H9 (cell line): ENCODE measurements around the gene CBS. TPM values are rescaled to one million over a fixed set of nuclear protein-coding genes. Genes with fewer than 3 reads are reported as not detected.

Experiments
- DNase-seq: peaks from one replicate; pipeline ENCODE4 v3.0.0-alpha.2; 2017
- H2AFZ ChIP-seq: one replicate; pipeline ENCODE4 v1.6.1; 2013; ENCODE audit warnings: mild to moderate bottlenecking, low read length, control low read depth, moderate library complexity
- H2AK5ac ChIP-seq: 2 replicates; pipeline ENCODE4 v1.6.1; 2013; ENCODE audit warnings: low read length, control low read depth, mixed read lengths; ENCODE audit not compliant: insufficient read length
- H2BK120ac ChIP-seq: one replicate; pipeline ENCODE4 v1.6.1; 2013; ENCODE audit warnings: low read depth, mild to moderate bottlenecking, low read length, control low read depth, inconsistent platforms; ENCODE audit not compliant: poor library complexity, severe bottlenecking
- H2BK12ac ChIP-seq: 2 replicates; pipeline ENCODE4 v1.6.1; 2013; ENCODE audit warnings: low read length, control low read depth, mixed read lengths, low read depth; ENCODE audit not compliant: insufficient read length
- H2BK15ac ChIP-seq: 2 replicates; pipeline ENCODE4 v1.6.1; 2013; ENCODE audit warnings: low read depth, low read length, control low read depth
- H2BK20ac ChIP-seq: one replicate; pipeline ENCODE4 v1.6.1; 2013; ENCODE audit warnings: low read depth, mild to moderate bottlenecking, low read length, control low read depth, inconsistent platforms; ENCODE audit not compliant: poor library complexity, severe bottlenecking
- H2BK5ac ChIP-seq: 2 replicates; pipeline ENCODE4 v1.6.1; 2013; ENCODE audit warnings: low read length, control low read depth, mixed read lengths; ENCODE audit not compliant: insufficient read length
- H3K14ac ChIP-seq: 2 replicates; pipeline ENCODE4 v1.6.1; 2013; ENCODE audit warnings: low read length, control low read depth; ENCODE audit not compliant: insufficient read depth
- H3K18ac ChIP-seq: 2 replicates; pipeline ENCODE4 v1.6.1; 2013; ENCODE audit warnings: low read depth, mild to moderate bottlenecking, mixed read lengths, low read length, control low read depth; ENCODE audit not compliant: insufficient read length
- H3K23ac ChIP-seq: 2 replicates; pipeline ENCODE4 v1.6.1; 2013; ENCODE audit warnings: low read length, control low read depth, mixed read lengths, low read depth; ENCODE audit not compliant: insufficient read length
- H3K23me2 ChIP-seq: 2 replicates; pipeline ENCODE4 v1.6.1; 2013; ENCODE audit warnings: low read depth, mild to moderate bottlenecking, mixed read lengths, low read length, control low read depth; ENCODE audit not compliant: insufficient read length, poor library complexity, severe bottlenecking
- H3K27ac ChIP-seq: 2 replicates; pipeline ENCODE4 v1.5.1; 2013; ENCODE audit warnings: low read length, control low read depth, mixed read lengths, low read depth; ENCODE audit not compliant: insufficient read length
- H3K27me3 ChIP-seq: 2 replicates; pipeline ENCODE4 v1.6.1; 2013; ENCODE audit warnings: low read length, control low read depth, inconsistent platforms; ENCODE audit not compliant: insufficient read depth
- H3K4ac ChIP-seq: 2 replicates; pipeline ENCODE4 v1.6.1; 2013; ENCODE audit warnings: low read depth, mild to moderate bottlenecking, control low read depth, inconsistent platforms, low read length, moderate library complexity
- H3K4me1 ChIP-seq: 2 replicates; pipeline ENCODE4 v1.6.1; 2013; ENCODE audit warnings: low read length, control low read depth, inconsistent platforms; ENCODE audit not compliant: insufficient read depth
- H3K4me2 ChIP-seq: 2 replicates; pipeline ENCODE4 v1.6.1; 2013; ENCODE audit warnings: low read length, control low read depth, mixed read lengths; ENCODE audit not compliant: insufficient read length, insufficient read depth
- H3K56ac ChIP-seq: 2 replicates; pipeline ENCODE4 v1.6.1; 2013; ENCODE audit warnings: low read depth, mild to moderate bottlenecking, mixed read lengths, low read length, control low read depth; ENCODE audit not compliant: insufficient read length
- H3K79me1 ChIP-seq: 2 replicates; pipeline ENCODE4 v1.6.1; 2013; ENCODE audit warnings: low read depth, mild to moderate bottlenecking, moderate library complexity, low read length, control low read depth, inconsistent platforms; ENCODE audit not compliant: insufficient read depth, poor library complexity, severe bottlenecking
- H3K79me2 ChIP-seq: 2 replicates; pipeline ENCODE4 v1.6.1; 2013; ENCODE audit warnings: low read length, control low read depth, inconsistent platforms; ENCODE audit not compliant: insufficient read depth
- H3K9ac ChIP-seq: 2 replicates; pipeline ENCODE4 v1.6.1; 2013; ENCODE audit warnings: low read length, control low read depth, mixed read lengths; ENCODE audit not compliant: insufficient read length; ENCODE audit errors: extremely low read depth
- H3K9me3 ChIP-seq: one replicate; pipeline ENCODE4 v1.6.1; 2013; ENCODE audit warnings: low read depth, low read length, inconsistent platforms; ENCODE audit not compliant: control insufficient read depth
- H3T11ph ChIP-seq: one replicate; pipeline ENCODE4 v1.6.1; 2013; ENCODE audit warnings: mild to moderate bottlenecking, low read length, control low read depth, inconsistent platforms
- H4K20me1 ChIP-seq: one replicate; pipeline ENCODE4 v1.6.1; 2013; ENCODE audit not compliant: control insufficient read depth, insufficient read length, insufficient read depth
- H4K5ac ChIP-seq: 2 replicates; pipeline ENCODE4 v1.6.1; 2013; ENCODE audit warnings: low read depth, mild to moderate bottlenecking, mixed read lengths, low read length, control low read depth; ENCODE audit not compliant: insufficient read length
- H4K8ac ChIP-seq: replicated peaks from 2 replicates; pipeline ENCODE4 v1.6.1; 2013; ENCODE audit warnings: low read length, control low read depth, mixed read lengths, low read depth; ENCODE audit not compliant: insufficient read length
- H4K91ac ChIP-seq: 2 replicates; pipeline ENCODE4 v1.6.1; 2013; ENCODE audit warnings: low read depth, mild to moderate bottlenecking, moderate library complexity, mixed read lengths, low read length, control low read depth; ENCODE audit not compliant: insufficient read length
- H3K27ac Mint-ChIP-seq, 3 experiments: 2 replicates in 2 of 3; 3 replicates in 1 of 3; pipeline ENCODE4 v1.8.0; 2020 to 2021; ENCODE audit warnings: mixed read lengths in 3 of 3, mild to moderate bottlenecking in 1 of 3, moderate library complexity in 1 of 3
- H3K27me3 Mint-ChIP-seq: 2 replicates; pipeline ENCODE4 v1.8.0; 2021; ENCODE audit warnings: low read depth, mild to moderate bottlenecking, moderate library complexity, mixed read lengths
- H3K36me3 Mint-ChIP-seq, 3 experiments: 2 replicates in 2 of 3; 3 replicates in 1 of 3; pipeline ENCODE4 v1.8.0; 2020 to 2021; ENCODE audit warnings: low read depth in 3 of 3, mixed read lengths in 3 of 3; ENCODE audit not compliant: insufficient read depth in 1 of 3
- H3K4me1 Mint-ChIP-seq, 2 experiments: 2 replicates each; pipeline ENCODE4 v1.8.0; 2020; ENCODE audit warnings: mixed read lengths in 2 of 2
- H3K4me3 Mint-ChIP-seq, 2 experiments: 2 replicates in 1 of 2; 3 replicates in 1 of 2; pipeline ENCODE4 v1.8.0; 2020 to 2021; ENCODE audit warnings: mild to moderate bottlenecking in 2 of 2, mixed read lengths in 2 of 2, moderate library complexity in 1 of 2
- H3K9me3 Mint-ChIP-seq, 2 experiments: 2 replicates in 1 of 2; 3 replicates in 1 of 2; pipeline ENCODE4 v1.8.0; 2020; ENCODE audit warnings: mild to moderate bottlenecking in 2 of 2, mixed read lengths in 2 of 2, moderate library complexity in 1 of 2
- WGBS: extraction: QIAGEN DNeasy Blood & Tissue Kit; methylation state at CpG from one replicate; pipeline ENCODE4 v1.1.7; 2013; ENCODE audit warnings: missing lambda C conversion rate, low lambda C conversion rate, mixed read lengths; ENCODE audit not compliant: insufficient read length; ENCODE audit errors: extremely low coverage; 5-methylcytosine and 5-hydroxymethylcytosine counted together
- total RNA-seq: library from RNA; stranded (reverse); gene quantifications from 2 replicates; pipeline ENCODE4 v1.2.1, GENCODE V29; 2021
- TF ChIP-seq, protein P1 (sequence below): fragments of 200-600 bp; sonication (generic); conservative IDR thresholded peaks from 3 replicates; pipeline ENCODE4 v1.8.0; 2021; ENCODE audit warnings: antibody characterized with exemption, mild to moderate bottlenecking

The CBS gene
- total RNA-seq, 1 experiment from 2014 or later: 350 TPM

DNA sequence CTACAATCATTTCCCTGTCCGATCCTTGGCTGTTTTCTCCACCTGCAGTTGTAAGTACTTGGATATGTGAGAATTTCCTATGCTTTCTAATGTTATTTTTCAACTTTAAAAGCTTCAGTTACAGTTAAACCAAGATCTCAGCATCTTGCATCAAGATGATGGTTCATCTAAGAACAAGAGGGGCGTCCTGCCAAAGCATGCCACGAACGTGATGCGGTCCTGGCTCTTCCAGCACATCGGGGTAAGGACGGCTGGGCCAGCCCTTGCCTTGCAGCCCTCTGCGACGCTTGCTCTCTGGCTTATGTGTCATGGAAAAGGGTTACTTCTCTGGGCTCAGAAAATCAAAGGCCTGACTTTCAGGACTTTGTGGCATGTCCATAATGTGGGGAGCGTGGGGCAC lies 54.4 kb downstream of the CBS start:
- no CpG with 5 or more reads among the region's 10 CpGs for WGBS

More for the DNA sequence above, 54.4 kb downstream of the CBS start:
- TF ChIP-seq, protein P1, sequence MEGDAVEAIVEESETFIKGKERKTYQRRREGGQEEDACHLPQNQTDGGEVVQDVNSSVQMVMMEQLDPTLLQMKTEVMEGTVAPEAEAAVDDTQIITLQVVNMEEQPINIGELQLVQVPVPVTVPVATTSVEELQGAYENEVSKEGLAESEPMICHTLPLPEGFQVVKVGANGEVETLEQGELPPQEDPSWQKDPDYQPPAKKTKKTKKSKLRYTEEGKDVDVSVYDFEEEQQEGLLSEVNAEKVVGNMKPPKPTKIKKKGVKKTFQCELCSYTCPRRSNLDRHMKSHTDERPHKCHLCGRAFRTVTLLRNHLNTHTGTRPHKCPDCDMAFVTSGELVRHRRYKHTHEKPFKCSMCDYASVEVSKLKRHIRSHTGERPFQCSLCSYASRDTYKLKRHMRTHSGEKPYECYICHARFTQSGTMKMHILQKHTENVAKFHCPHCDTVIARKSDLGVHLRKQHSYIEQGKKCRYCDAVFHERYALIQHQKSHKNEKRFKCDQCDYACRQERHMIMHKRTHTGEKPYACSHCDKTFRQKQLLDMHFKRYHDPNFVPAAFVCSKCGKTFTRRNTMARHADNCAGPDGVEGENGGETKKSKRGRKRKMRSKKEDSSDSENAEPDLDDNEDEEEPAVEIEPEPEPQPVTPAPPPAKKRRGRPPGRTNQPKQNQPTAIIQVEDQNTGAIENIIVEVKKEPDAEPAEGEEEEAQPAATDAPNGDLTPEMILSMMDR: no peak
- H3K9me3 Mint-ChIP-seq: no peaks in the 10 kb centered on the region
- Histone ChIP-seq H2BK120ac (no peak overlapping the region), H2BK15ac (no peak overlapping the region), H4K91ac (no peak overlapping the region), H2BK20ac (no peak overlapping the region), H3K27me3 (no peaks in the 10 kb centered on the region), H3K4me2 (no peak overlapping the region), H3K9me3 (no peaks in the 10 kb centered on the region), H3K14ac (no peak overlapping the region), H3K18ac (no peak overlapping the region), H4K5ac (no peak overlapping the region), H3K79me2 (no peaks in the 10 kb centered on the region), H3K27ac (no peak overlapping the region), H4K20me1 (no peaks in the 10 kb centered on the region), H2AFZ (no peak overlapping the region), H3K4ac (no peak overlapping the region), H3K56ac (no peak overlapping the region), H4K8ac (no peak overlapping the region), H2AK5ac (no peak overlapping the region), H3T11ph (no peak overlapping the region), H3K23ac (no peak overlapping the region), H2BK5ac (no peak overlapping the region), H3K9ac (no peak overlapping the region), H3K23me2 (no peaks in the 10 kb centered on the region), H2BK12ac (no peak overlapping the region), H3K79me1 (no peaks in the 10 kb centered on the region), H3K4me1 (no peaks in the 10 kb centered on the region; the same call in 1 of the 2 replicates)
- peak overlapping the region; percentile 38 to 58 (median 41); a peak in 5 of 7 replicates for H3K27ac Mint-ChIP-seq
- no peak for DNase-seq
- peaks cover 13 to 85% (median 58%) of the 10 kb centered on the region in 3 experiments; a peak in 6 of 7 replicates for H3K36me3 Mint-ChIP-seq
- peaks cover 3 to 4% of the 10 kb centered on the region in 2 experiments for H3K4me1 Mint-ChIP-seq
- no peak overlapping the region for H3K4me3 Mint-ChIP-seq
- H3K27me3 Mint-ChIP-seq: no peaks in the 10 kb centered on the region
